PC-9 (cell line): ENCODE results near the gene MACROD1. TPM values are rescaled to one million over a fixed set of nuclear protein-coding genes. Genes with fewer than 3 reads are reported as not detected.

Experiments
- BruUV-seq: library from RNA; stranded (reverse); fragments of 400-500 nt; replicated peaks from 2 replicates; lab custom pipeline; 2021; lab: Mats Ljungman, UMichigan
- CTCF ChIA-PET: fragments of 300-600 bp; sonication (Branson Sonifier 250); formaldehyde crosslinking; loops from one replicate; lab custom pipeline; 2022; ENCODE audit warnings: antibody characterized with exemption; lab: Charles Lee
- POLR2A ChIA-PET: fragments of 300-600 bp; sonication (Branson Sonifier 250); formaldehyde crosslinking; loops from one replicate; lab custom pipeline; 2022; ENCODE audit warnings: antibody characterized with exemption; ENCODE audit not compliant: unreplicated experiment; lab: Charles Lee
- DNase-seq, 2 experiments: peaks; one replicate each; pipeline versions ENCODE4 v3.0.0 to v3.0.0-alpha.2; 2015 to 2022; ENCODE audit warnings: mixed read lengths in 1 of 2
- H2AFZ ChIP-seq: fragments of 200-600 bp; sonication (generic); 2 replicates; pipeline ENCODE4 v1.8.1; 2017; ENCODE audit warnings: antibody characterized with exemption
- H3F3A ChIP-seq: fragments of 200-600 bp; sonication (generic); 2 replicates; pipeline ENCODE4 v1.8.1; 2017; ENCODE audit warnings: antibody characterized with exemption, mild to moderate bottlenecking, low read depth; ENCODE audit not compliant: insufficient read depth
- H3K27ac ChIP-seq: fragments of 200-600 bp; sonication (generic); 2 replicates; pipeline ENCODE4 v1.6.1; 2016; ENCODE audit warnings: mixed run types
- H3K27me3 ChIP-seq: fragments of 200-600 bp; sonication (generic); 2 replicates; pipeline ENCODE4 v1.6.1; 2016; ENCODE audit warnings: low read depth, mixed run types; ENCODE audit not compliant: insufficient read depth
- H3K36me3 ChIP-seq: fragments of 200-600 bp; sonication (generic); 2 replicates; pipeline ENCODE4 v1.6.1; 2016; ENCODE audit warnings: low read depth, mixed run types
- H3K4me1 ChIP-seq: fragments of 200-600 bp; sonication (generic); replicated peaks from 2 replicates; pipeline ENCODE4 v1.6.1; 2016; ENCODE audit warnings: mixed run types; ENCODE audit not compliant: insufficient read depth
- H3K4me2 ChIP-seq: fragments of 200-600 bp; sonication (generic); 2 replicates; pipeline ENCODE4 v1.6.1; 2017; ENCODE audit warnings: mixed run types
- H3K4me3 ChIP-seq: fragments of 200-600 bp; sonication (generic); 2 replicates; pipeline ENCODE4 v1.6.1; 2016; ENCODE audit warnings: mixed run types
- H3K79me2 ChIP-seq: fragments of 200-600 bp; sonication (generic); 2 replicates; pipeline ENCODE4 v1.6.1; 2017; ENCODE audit warnings: low read depth, mixed run types
- H3K9me2 ChIP-seq: fragments of 200-600 bp; sonication (generic); 2 replicates; pipeline ENCODE4 v1.8.1; 2017; ENCODE audit warnings: mild to moderate bottlenecking; ENCODE audit not compliant: insufficient read depth
- H3K9me3 ChIP-seq: fragments of 200-600 bp; sonication (generic); 2 replicates; pipeline ENCODE4 v1.8.1; 2016; ENCODE audit warnings: low read depth; ENCODE audit not compliant: insufficient read depth
- H4K20me1 ChIP-seq: fragments of 200-600 bp; sonication (generic); 2 replicates; pipeline ENCODE4 v1.8.1; 2017; ENCODE audit not compliant: insufficient read depth
- CTCF ChIP-seq: fragments of 200-600 bp; sonication (generic); conservative IDR thresholded peaks from 2 replicates; pipeline ENCODE4 v1.6.1; 2017; ENCODE audit warnings: mixed run types, antibody characterized with exemption, mild to moderate bottlenecking, moderate library complexity
- EZH2 ChIP-seq: fragments of 200-600 bp; sonication (generic); IDR thresholded peaks from 2 replicates; pipeline ENCODE4 v1.8.0; 2017; ENCODE audit warnings: antibody characterized with exemption, low read depth
- intact Hi-C: fragments of 100-400 bp; cut with micrococcal nuclease; formaldehyde crosslinking; loops from one replicate; pipeline ENCODE4 v1.10.0; 2022; ENCODE audit not compliant: unreplicated experiment
- total RNA-seq: library from RNA; stranded (reverse); gene quantifications from 2 replicates; pipeline ENCODE4 v1.2.3, GENCODE V29; 2021

The MACROD1 gene
- total RNA-seq, 1 experiment from 2014 or later = 41.0 TPM

DNA sequence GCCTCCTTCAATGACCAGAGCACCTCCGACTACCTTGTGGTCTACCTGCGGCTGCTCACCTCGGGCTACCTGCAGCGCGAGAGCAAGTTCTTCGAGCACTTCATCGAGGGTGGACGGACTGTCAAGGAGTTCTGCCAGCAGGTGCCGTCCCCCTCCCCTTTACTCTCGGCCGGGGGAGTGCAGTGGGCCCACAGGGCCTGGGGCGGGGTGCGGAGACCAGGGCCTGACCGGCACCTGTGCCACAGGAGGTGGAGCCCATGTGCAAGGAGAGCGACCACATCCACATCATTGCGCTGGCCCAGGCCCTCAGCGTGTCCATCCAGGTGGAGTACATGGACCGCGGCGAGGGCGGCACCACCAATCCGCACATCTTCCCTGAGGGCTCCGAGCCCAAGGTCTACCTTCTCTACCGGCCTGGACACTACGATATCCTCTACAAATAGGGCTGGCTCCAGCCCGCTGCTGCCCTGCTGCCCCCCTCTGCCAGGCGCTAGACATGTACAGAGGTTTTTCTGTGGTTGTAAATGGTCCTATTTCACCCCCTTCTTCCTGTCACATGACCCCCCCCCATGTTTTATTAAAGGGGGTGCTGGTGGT, 168.7 kb downstream of the MACROD1 start:
- no peak overlapping the region for H3K27ac ChIP-seq
- TSS peak; percentile 40 for BruUV-seq
- POLR2A ChIA-PET = interaction anchor here (0.6 kb wide), 1 partner anchor 9 kb away, joined by 4 read pairs; no protein-coding TSS in a partner anchor
- CTCF ChIA-PET = no interaction called here
- TF ChIP-seq CTCF (no peak), EZH2 (no peak)
- no peaks in the 10 kb centered on the region for H3K27me3 ChIP-seq
- no peak overlapping the region for H2AFZ ChIP-seq
- no peak overlapping the region for H3K4me2 ChIP-seq
- H3K9me2 ChIP-seq = no peaks in the 10 kb centered on the region
- peaks cover 9% of the 10 kb centered on the region; the same call in 1 of the 2 replicates for H3K36me3 ChIP-seq
- intact Hi-C loops = no loop called here
- no peaks in the 10 kb centered on the region for H3K79me2 ChIP-seq
- H3K4me1 ChIP-seq = no peaks in the 10 kb centered on the region
- peaks cover 78% of the 10 kb centered on the region for H4K20me1 ChIP-seq
- no peak overlapping the region for H3K4me3 ChIP-seq
- peaks cover 25% of the 10 kb centered on the region; the same call in 1 of the 2 replicates for H3F3A ChIP-seq
- no peaks in the 10 kb centered on the region for H3K9me3 ChIP-seq
- DNase-seq = no peak

- no peak for DNase-seq
- H3K36me3 ChIP-seq = peaks cover 9% of the 10 kb centered on the region; the same call in 1 of the 2 replicates
- no peaks in the 10 kb centered on the region for H3K4me1 ChIP-seq
- CTCF ChIA-PET = no interaction called here
- BruUV-seq = no TSS peak
- POLR2A ChIA-PET = no interaction called here
- no peak overlapping the region for H2AFZ ChIP-seq
- no peak for TF ChIP-seq EZH2
- TF ChIP-seq CTCF = no peak
- no peaks in the 10 kb centered on the region for H3K27me3 ChIP-seq
- no peaks in the 10 kb centered on the region; the same call in 1 of the 2 replicates for H3K79me2 ChIP-seq
- H3K4me3 ChIP-seq = no peak overlapping the region
- H3K4me2 ChIP-seq = no peak overlapping the region
- intact Hi-C loops = no loop called here
- no peak overlapping the region for H3K27ac ChIP-seq
- H3K9me3 ChIP-seq = no peaks in the 10 kb centered on the region
- H4K20me1 ChIP-seq = peaks cover 71% of the 10 kb centered on the region
- H3F3A ChIP-seq = peaks cover 19% of the 10 kb centered on the region; the same call in 1 of the 2 replicates
- no peaks in the 10 kb centered on the region for H3K9me2 ChIP-seq
These were observed 169.4 kb downstream of the MACROD1 start for GRCh38 chr11:63996512-63996911.

GRCh38 chr11:63993993-63994392, 171.9 kb downstream of the MACROD1 start:
- Histone ChIP-seq H3K79me2 (peaks cover 3% of the 10 kb centered on the region), H3K4me1 (no peaks in the 10 kb centered on the region), H3K4me2 (no peak overlapping the region), H3K36me3 (peaks cover 23% of the 10 kb centered on the region; the same call in 1 of the 2 replicates), H3K27me3 (no peaks in the 10 kb centered on the region), H3F3A (peaks cover 21% of the 10 kb centered on the region; the same call in 1 of the 2 replicates), H4K20me1 (peaks cover 63% of the 10 kb centered on the region), H3K4me3 (no peak overlapping the region), H3K9me3 (no peaks in the 10 kb centered on the region), H3K9me2 (no peaks in the 10 kb centered on the region), H3K27ac (no peak overlapping the region), H2AFZ (no peak overlapping the region)
- no peak for DNase-seq
- ChIA-PET POLR2A (no interaction called here), CTCF (no interaction called here)
- BruUV-seq = no TSS peak
- TF ChIP-seq EZH2 (no peak), CTCF (no peak)
- intact Hi-C loops = no loop called here
